ENCODE data around the gene H2BK1. TPM values are rescaled to one million over a fixed set of nuclear protein-coding genes. Genes with fewer than 3 reads are reported as not detected.

H2BK1 gene
- total RNA-seq, 3 donors from 2014 or later (not counting 1 experiment from before 2014, with no cell fraction given) = 2.5 TPM; not detected in 2

GRCh38 chr7:151204383-151205032 lies 5.8 kb downstream of the H2BK1 start:
- H3K9me3 ChIP-seq (ENCODE audit: control insufficient read depth, insufficient read depth, low read length) = no peaks in the 10 kb centered on the region
- H3K36me3 Mint-ChIP-seq = no peaks in the 10 kb centered on the region
- H3K27ac Mint-ChIP-seq = no peak overlapping the region
- no peaks in the 10 kb centered on the region for H3K27me3 ChIP-seq (ENCODE audit: control insufficient read depth, insufficient read depth, low read length)
- 81% methylated on average over 48 of the region's 48 CpGs for WGBS (ENCODE audit: insufficient coverage)
- peaks cover 24% of the 10 kb centered on the region for H3K4me1 ChIP-seq (ENCODE audit: control insufficient read depth, insufficient read depth, low read length)
- DNase-seq (no peak), ATAC-seq (no peak)
- no peaks in the 10 kb centered on the region for H3K36me3 ChIP-seq (ENCODE audit: control insufficient read depth, insufficient read depth, low read length)
- TF ChIP-seq CTCF (IDR thresholded peaks at IDR 0.05) = no peak
- peaks cover 0 to 9% of the 10 kb centered on the region in 2 donors for H3K27me3 Mint-ChIP-seq (ENCODE audit: low read depth in 2 of 2)
- H3K4me3 ChIP-seq (ENCODE audit: low read length) = no peak overlapping the region
- intact Hi-C loops (cut with micrococcal nuclease) = no loop called here
- H3K4me3 Mint-ChIP-seq = no peak overlapping the region
- H3K4me1 Mint-ChIP-seq = peaks cover 22% of the 10 kb centered on the region in 2 donors
- H3K9me3 Mint-ChIP-seq = no peaks in the 10 kb centered on the region
- H3K27ac ChIP-seq (ENCODE audit: low read length) = no peak overlapping the region

GRCh38 chr7:151202836-151203235 lies 7.5 kb downstream of the H2BK1 start:
- no peaks in the 10 kb centered on the region for H3K36me3 ChIP-seq (ENCODE audit: control insufficient read depth, insufficient read depth, low read length)
- Mint-ChIP-seq H3K36me3 (no peaks in the 10 kb centered on the region), H3K27ac (no peak overlapping the region), H3K4me3 (no peak overlapping the region), H3K27me3 (ENCODE audit: low read depth in 2 of 2) (peaks cover 0 to 9% of the 10 kb centered on the region in 2 donors), H3K4me1 (peaks cover 20% of the 10 kb centered on the region in 2 donors), H3K9me3 (no peaks in the 10 kb centered on the region)
- ATAC-seq (no peak), DNase-seq (no peak)
- H3K9me3 ChIP-seq (ENCODE audit: control insufficient read depth, insufficient read depth, low read length) = no peaks in the 10 kb centered on the region
- intact Hi-C loops (cut with micrococcal nuclease) = no loop called here
- WGBS (ENCODE audit: insufficient coverage) = 99% methylated on average over 9 of the region's 9 CpGs
- no peak for TF ChIP-seq CTCF (IDR thresholded peaks at IDR 0.05)
- no peaks in the 10 kb centered on the region for H3K27me3 ChIP-seq (ENCODE audit: control insufficient read depth, insufficient read depth, low read length)
- H3K4me1 ChIP-seq (ENCODE audit: control insufficient read depth, insufficient read depth, low read length) = peaks cover 20% of the 10 kb centered on the region
- no peak overlapping the region for H3K27ac ChIP-seq (ENCODE audit: low read length)
- no peak overlapping the region for H3K4me3 ChIP-seq (ENCODE audit: low read length)

GRCh38 chr7:151201751-151202150 lies 8.5 kb downstream of the H2BK1 start:
- H3K27ac Mint-ChIP-seq = no peak overlapping the region

More at GRCh38 chr7:151201751-151202150, 8.5 kb downstream of the H2BK1 start:
- H3K27ac ChIP-seq (ENCODE audit: low read length) = no peak overlapping the region
- 96% methylated on average over 4 of the region's 4 CpGs for WGBS (ENCODE audit: insufficient coverage)
- no peaks in the 10 kb centered on the region for H3K36me3 ChIP-seq (ENCODE audit: control insufficient read depth, insufficient read depth, low read length)
- intact Hi-C loops (cut with micrococcal nuclease) = no loop called here
- H3K4me3 ChIP-seq (ENCODE audit: low read length) = no peak overlapping the region
- H3K9me3 Mint-ChIP-seq = no peaks in the 10 kb centered on the region
- no peaks in the 10 kb centered on the region for H3K27me3 ChIP-seq (ENCODE audit: control insufficient read depth, insufficient read depth, low read length)
- no peaks in the 10 kb centered on the region for H3K9me3 ChIP-seq (ENCODE audit: control insufficient read depth, insufficient read depth, low read length)
- peaks cover 0 to 9% of the 10 kb centered on the region in 2 donors for H3K27me3 Mint-ChIP-seq (ENCODE audit: low read depth in 2 of 2)
- TF ChIP-seq CTCF (IDR thresholded peaks at IDR 0.05) = no peak
- H3K4me1 ChIP-seq (ENCODE audit: control insufficient read depth, insufficient read depth, low read length) = peaks cover 10% of the 10 kb centered on the region
- no peaks in the 10 kb centered on the region for H3K36me3 Mint-ChIP-seq
- ATAC-seq = no peak
- DNase-seq = no peak
- H3K4me3 Mint-ChIP-seq = no peak overlapping the region
- H3K4me1 Mint-ChIP-seq = peaks cover 9% of the 10 kb centered on the region in 2 donors

Data from natural killer cell (primary cell).